HG03442 (cell line): ENCODE measurements around the gene WNK3.

ENCODE experiments used
- ATAC-seq: cut with Tn5 transposase; IDR thresholded peaks from one replicate; pipeline ENCODE4 v1.9.1; 2021; ENCODE audit warnings: mild to moderate bottlenecking, moderate library complexity; ENCODE audit not compliant: unreplicated experiment

Gene WNK3

GRCh38 chrX:54171527-54172250, 186.2 kb downstream of the WNK3 start:
- no peak for ATAC-seq

- ATAC-seq = no peak
Measured at GRCh38 chrX:54171091-54171490, 186.8 kb downstream of the WNK3 start.

- no peak for ATAC-seq
Measured at GRCh38 chrX:54166915-54167314, 190.9 kb downstream of the WNK3 start.

- no peak for ATAC-seq
Measured at GRCh38 chrX:54157561-54157960, 200.3 kb downstream of the WNK3 start.
